AG09319 (cell line): ENCODE measurements around the gene SEPTIN10.

ENCODE experiments used
- DNase-seq: peaks from one replicate; pipeline ENCODE4 v3.0.0-alpha.2; 2010; ENCODE audit warnings: low read depth; ENCODE audit errors: extremely low read depth
- TF ChIP-seq, protein P1 (sequence below): IDR thresholded peaks from 2 replicates; pipeline ENCODE4 v1.5.1; 2011; ENCODE audit warnings: low read depth, mild to moderate bottlenecking, inconsistent platforms, low read length, moderate library complexity

SEPTIN10 gene

DNA sequence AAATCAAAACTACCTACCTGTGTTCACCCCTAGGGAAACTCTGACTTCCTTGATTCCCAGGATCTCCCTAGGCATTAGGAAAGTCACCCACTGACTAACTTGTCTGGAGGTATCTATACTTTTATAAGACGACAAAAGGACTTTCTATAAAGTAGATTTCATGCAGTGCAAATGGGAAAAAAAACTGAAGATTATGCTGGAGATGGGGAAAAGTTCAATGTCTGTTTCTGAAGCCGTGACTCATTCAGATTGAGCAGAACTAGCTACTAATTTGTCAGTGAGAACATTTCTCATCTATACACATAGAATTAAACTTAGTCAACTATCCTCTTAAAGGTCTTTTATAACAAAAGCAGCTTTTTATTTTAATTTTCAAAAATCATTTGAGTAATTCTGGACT, 6.0 kb downstream of the SEPTIN10 start:
- no peak for DNase-seq
- TF ChIP-seq, protein P1, sequence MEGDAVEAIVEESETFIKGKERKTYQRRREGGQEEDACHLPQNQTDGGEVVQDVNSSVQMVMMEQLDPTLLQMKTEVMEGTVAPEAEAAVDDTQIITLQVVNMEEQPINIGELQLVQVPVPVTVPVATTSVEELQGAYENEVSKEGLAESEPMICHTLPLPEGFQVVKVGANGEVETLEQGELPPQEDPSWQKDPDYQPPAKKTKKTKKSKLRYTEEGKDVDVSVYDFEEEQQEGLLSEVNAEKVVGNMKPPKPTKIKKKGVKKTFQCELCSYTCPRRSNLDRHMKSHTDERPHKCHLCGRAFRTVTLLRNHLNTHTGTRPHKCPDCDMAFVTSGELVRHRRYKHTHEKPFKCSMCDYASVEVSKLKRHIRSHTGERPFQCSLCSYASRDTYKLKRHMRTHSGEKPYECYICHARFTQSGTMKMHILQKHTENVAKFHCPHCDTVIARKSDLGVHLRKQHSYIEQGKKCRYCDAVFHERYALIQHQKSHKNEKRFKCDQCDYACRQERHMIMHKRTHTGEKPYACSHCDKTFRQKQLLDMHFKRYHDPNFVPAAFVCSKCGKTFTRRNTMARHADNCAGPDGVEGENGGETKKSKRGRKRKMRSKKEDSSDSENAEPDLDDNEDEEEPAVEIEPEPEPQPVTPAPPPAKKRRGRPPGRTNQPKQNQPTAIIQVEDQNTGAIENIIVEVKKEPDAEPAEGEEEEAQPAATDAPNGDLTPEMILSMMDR = no peak

DNA sequence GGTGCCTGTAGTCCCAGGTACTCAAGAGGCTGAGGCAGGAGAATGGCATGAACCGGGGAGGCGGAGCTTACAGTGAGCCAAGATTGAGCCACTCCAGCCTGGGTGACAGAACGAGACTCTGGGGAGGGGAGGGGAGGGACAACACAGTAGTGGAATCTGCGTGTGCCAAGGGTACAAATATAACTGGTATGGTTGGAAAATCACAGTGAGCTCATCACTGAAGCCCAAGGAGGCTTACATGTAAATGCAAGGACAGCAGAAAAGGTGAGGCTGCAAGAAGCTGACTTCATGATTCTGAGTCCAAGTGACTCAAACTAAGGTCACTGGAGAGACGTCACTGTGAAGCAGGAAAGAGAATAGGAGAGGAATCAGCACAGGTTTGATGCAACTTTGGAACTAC, 9.2 kb downstream of the SEPTIN10 start:
- TF ChIP-seq, protein P1 = no peak
- no peak for DNase-seq

DNA sequence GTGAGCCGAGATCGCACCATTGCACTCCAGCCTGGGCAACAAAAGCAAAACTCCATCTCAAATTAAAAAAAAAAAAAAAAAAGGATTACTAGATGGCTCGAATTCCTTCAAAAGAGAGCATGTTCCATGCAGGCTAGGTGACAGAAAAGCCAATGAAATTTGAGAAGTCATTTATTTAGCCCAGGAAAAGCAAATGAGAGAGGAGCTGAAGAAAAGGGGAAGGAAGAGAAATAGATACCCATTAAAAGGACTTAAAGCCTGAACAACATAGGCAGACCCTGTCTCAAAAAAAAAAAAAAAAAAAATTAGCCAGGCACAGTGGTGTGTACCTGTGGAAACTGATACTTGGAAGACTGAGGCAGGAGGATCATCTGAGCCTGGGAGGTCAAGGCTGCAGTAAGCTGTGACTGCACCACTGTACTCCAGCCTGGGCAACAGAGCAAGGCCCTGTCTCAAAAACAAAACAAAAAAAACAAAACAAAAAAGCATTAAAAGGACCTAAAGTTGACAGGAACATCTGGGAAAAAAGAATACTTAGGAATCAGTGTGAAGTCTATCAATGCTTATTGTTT, 11.1 kb downstream of the SEPTIN10 start:
- DNase-seq = no peak
- TF ChIP-seq, protein P1 = no peak

DNA sequence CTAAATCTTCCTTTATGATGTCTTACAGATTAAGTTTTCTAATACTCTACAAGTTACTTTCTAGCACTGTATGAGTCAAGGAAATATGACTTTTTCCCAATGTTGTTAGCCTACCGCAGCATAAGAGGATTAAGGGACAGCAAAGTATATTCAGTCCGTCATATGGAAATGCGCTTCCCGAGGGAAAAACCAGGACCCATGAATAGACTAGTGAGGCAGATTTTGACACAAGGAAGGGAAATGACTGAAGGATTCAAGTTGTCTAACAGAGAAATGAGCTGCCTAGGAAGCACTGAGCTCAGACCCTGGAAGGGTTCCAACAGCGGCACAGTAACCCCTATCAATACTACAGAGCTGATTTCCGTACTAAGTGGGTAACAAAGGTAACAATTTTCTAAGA, 12.0 kb downstream of the SEPTIN10 start:
- TF ChIP-seq, protein P1 = no peak
- no peak for DNase-seq

DNA sequence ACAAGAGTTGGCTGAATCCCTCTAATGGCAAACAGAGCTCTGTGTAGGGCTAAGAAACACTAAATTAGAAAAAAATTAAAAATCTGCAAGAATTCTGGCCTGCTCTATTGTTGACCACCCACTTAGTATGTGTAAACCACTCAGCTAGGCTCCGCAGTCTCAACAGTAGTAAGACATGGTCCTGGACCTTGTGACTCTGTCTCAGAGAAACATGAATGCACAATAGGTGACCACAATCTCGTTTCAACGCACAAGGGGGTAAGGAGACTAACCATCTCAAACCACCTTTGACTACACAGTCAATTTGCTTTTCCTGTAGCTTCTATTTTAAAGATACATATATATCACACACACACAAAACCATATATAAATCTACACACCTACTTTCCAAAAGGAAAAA, 16.5 kb downstream of the SEPTIN10 start:
- TF ChIP-seq, protein P1 = no peak
- DNase-seq = no peak

DNA sequence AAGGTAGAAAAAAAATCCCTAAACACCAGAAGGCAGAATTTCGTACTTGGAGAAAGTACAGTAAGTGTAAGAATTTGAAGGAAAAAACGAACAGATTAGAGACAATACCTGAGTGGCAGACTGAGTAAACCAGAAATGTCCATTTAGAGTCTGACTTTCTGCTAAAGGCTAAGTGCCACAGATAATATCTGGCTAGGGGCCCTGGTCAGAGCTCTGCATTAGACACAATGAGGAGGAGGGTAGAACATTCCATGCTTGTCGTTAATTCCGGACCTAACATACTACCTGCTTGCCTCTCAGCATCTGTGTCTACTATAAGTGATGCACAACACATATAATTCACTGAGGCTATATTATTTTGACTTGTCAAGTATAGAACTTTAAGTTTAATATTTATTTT, 18.1 kb downstream of the SEPTIN10 start:
- no peak for DNase-seq
- TF ChIP-seq, protein P1 = no peak

DNA sequence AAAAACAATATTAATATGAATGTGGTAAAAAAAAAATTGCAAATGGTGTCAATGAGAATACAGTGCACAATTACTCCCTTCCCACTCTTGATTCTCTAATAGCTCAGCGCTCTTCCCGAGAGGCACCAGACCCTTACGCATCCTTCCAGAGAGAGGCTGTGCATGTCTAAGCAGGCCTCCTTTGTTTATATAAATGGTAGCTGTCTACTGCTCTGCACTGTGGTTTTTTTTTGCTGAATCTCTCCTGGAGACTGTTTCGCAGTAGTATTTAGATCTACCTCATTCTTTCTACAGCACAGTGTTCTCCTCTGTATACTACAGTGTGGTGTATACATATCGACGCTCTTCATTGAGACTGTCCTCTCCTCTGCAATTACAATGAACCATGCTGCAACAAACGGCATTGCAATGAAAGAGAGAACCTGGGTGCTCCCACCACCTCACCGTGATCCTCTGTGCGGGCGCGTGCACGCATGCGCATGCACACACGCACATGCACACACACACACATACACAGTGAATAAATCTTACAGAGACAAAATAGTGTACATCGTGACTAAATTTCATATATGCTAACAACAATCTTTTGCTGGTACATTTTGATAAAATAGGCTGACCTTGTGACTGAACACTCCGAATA, 19.4 kb downstream of the SEPTIN10 start:
- DNase-seq = no peak
- TF ChIP-seq, protein P1 = no peak
